Gastroesophageal sphincter (tissue), 3 donors: Measurements from ENCODE around the gene AGPAT3.

Source experiments
- EP300 ChIP-seq: sonication (generic); formaldehyde crosslinking; IDR thresholded peaks from one replicate; pipeline ENCODE4 v1.6.1; 2017; ENCODE audit warnings: antibody characterized with exemption, mild to moderate bottlenecking
- POLR2A ChIP-seq, 2 donors: fragments of 450-650 bp; IDR thresholded peaks; one replicate each; pipeline ENCODE4 v1.6.1; 2017; ENCODE audit warnings: antibody characterized with exemption in 2 of 2, mild to moderate bottlenecking in 2 of 2, moderate library complexity in 1 of 2
- POLR2AphosphoS5 ChIP-seq: sonication (generic); formaldehyde crosslinking; IDR thresholded peaks from one replicate; pipeline ENCODE4 v1.6.1; 2017; ENCODE audit warnings: antibody characterized with exemption
- TF ChIP-seq, protein P1 (sequence below), 4 experiments: fragments of 200-600 bp in 2 of 4; fragments of 450-650 bp in 2 of 4; sonication (generic) in 1 of 4; IDR thresholded peaks; one replicate each; pipeline ENCODE4 v1.5.1; 2017 to 2019; ENCODE audit warnings: antibody characterized with exemption in 4 of 4, mild to moderate bottlenecking in 2 of 4, moderate library complexity in 2 of 4

GRCh38 chr21:43961382-43961909 is 96.4 kb downstream of the AGPAT3 start:
- TF ChIP-seq, protein P1, sequence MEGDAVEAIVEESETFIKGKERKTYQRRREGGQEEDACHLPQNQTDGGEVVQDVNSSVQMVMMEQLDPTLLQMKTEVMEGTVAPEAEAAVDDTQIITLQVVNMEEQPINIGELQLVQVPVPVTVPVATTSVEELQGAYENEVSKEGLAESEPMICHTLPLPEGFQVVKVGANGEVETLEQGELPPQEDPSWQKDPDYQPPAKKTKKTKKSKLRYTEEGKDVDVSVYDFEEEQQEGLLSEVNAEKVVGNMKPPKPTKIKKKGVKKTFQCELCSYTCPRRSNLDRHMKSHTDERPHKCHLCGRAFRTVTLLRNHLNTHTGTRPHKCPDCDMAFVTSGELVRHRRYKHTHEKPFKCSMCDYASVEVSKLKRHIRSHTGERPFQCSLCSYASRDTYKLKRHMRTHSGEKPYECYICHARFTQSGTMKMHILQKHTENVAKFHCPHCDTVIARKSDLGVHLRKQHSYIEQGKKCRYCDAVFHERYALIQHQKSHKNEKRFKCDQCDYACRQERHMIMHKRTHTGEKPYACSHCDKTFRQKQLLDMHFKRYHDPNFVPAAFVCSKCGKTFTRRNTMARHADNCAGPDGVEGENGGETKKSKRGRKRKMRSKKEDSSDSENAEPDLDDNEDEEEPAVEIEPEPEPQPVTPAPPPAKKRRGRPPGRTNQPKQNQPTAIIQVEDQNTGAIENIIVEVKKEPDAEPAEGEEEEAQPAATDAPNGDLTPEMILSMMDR (IDR thresholded peaks at IDR 0.05): no peak
- TF ChIP-seq POLR2AphosphoS5 (no peak), EP300 (no peak), POLR2A (IDR thresholded peaks at IDR 0.05) (no peak)
